Pancreas (tissue), 10 donors: ENCODE measurements around the gene OTULIN. TPM values are rescaled to one million over a fixed set of nuclear protein-coding genes. Genes with fewer than 3 reads are reported as not detected.

Experiments used
- ATAC-seq, 4 donors: fragments of 200-7000 bp; cut with Tn5 transposase; one replicate each; pipeline versions ENCODE4 v1.8.0 to v1.9.1; 2020; ENCODE audit warnings: mild to moderate bottlenecking in 4 of 4, moderate library complexity in 4 of 4
- DNase-seq, 6 donors: peaks; one replicate each; pipeline ENCODE4 v3.0.0-alpha.2; 2020
- FAIRE-seq: peaks from 2 replicates; lab custom pipeline; 2012; peaks lifted over from hg19 to GRCh38; lab: Jason Lieb, UNC
- H3K27ac ChIP-seq, 4 donors: fragments of 200-600 bp; sonication (generic); 1 replicate in 3 of 4; 2 replicates in 1 of 4; pipeline versions ENCODE4 v1.5.0 to v1.8.0; 2020
- H3K27me3 ChIP-seq, 4 donors: fragments of 200-600 bp; one replicate each; pipeline ENCODE4 v1.8.0; 2021
- H3K36me3 ChIP-seq, 3 donors: fragments of 200-600 bp; sonication (generic) in 1 of 3; one replicate each; pipeline versions ENCODE4 v1.5.0 to v1.8.0; 2020 to 2021
- H3K4me1 ChIP-seq, 3 donors: fragments of 200-600 bp; one replicate each; pipeline ENCODE4 v1.8.0; 2021
- H3K4me3 ChIP-seq, 4 donors: fragments of 200-600 bp; sonication (generic) in 2 of 4; one replicate each; pipeline versions ENCODE4 v1.5.0 to v1.8.0; 2020 to 2021
- H3K9me3 ChIP-seq, 4 donors: fragments of 200-600 bp; one replicate each; pipeline ENCODE4 v1.8.0; 2021
- CTCF ChIP-seq, 4 donors: fragments of 200-600 bp; sonication (generic) in 3 of 4; IDR thresholded peaks; one replicate each; pipeline versions ENCODE4 v1.5.0 to v1.8.0; 2021; ENCODE audit warnings: antibody characterized with exemption in 4 of 4
- WGBS, 2 donors: extraction: QIAGEN DNeasy Blood & Tissue Kit; methylation state at CpG; one replicate each; pipeline ENCODE4 v1.1.7; 2013; 5-methylcytosine and 5-hydroxymethylcytosine counted together
- intact Hi-C, 3 donors: fragments of 100-400 bp; cut with DNase I; formaldehyde crosslinking; loops; one replicate each; pipeline versions ENCODE4 v1.11.1 to v1.14.2; 2022
- polyA plus RNA-seq, 2 donors: library from polyadenylated mRNA; stranded (reverse); fragments of 200-250 nt; gene quantifications; one replicate each; pipeline ENCODE4 v1.2.3, GENCODE V29; 2013
- total RNA-seq, 6 donors: library from RNA; stranded (reverse); fragmentation: NEBNext Ultra II Directional in 4 of 6; extraction: Animal tissue kit (Norgen Biotek cat#: 25700) in 4 of 6; gene quantifications; one replicate each; pipeline versions ENCODE4 v1.2.1 to v1.2.4, GENCODE V29; 2021 to 2023
- donor health status: healthy with polysubstance abuse.
- donor health status: DM: no; HTN: no; CAD: no; lungs with moderate emphysema.
- donor health status: DM: no; HTN: no; CAD: no.
- donor health status: control.
- donor health status: control.
- donor health status: Bipolar disorder and iron deficiency.
- donor health status: DM: yes; HTN: yes; CAD: no.
- donor health status: DM: no; HTN: no; CAD: no.
- donor health status: DM: no; HTN: no; CAD: no.
- donor health status: DM: yes; HTN: yes; CAD: no.

OTULIN gene
- total and polyA plus RNA-seq, 8 donors: 4.7 to 21.6 (median 11.5) TPM

GRCh38 chr5:14727928-14728458 lies 63.5 kb downstream of the OTULIN start:
- ATAC-seq (no peak), DNase-seq (no peak), FAIRE-seq (no peak)
- no peaks in the 10 kb centered on the region for H3K9me3 ChIP-seq
- no peak overlapping the region for H3K4me3 ChIP-seq
- no peaks in the 10 kb centered on the region for H3K4me1 ChIP-seq
- H3K27ac ChIP-seq: no peak overlapping the region
- intact Hi-C loops: loop anchor here in 2 of 3 donors (5.0 kb wide), 2 partner anchors 274 to 294 kb away; no protein-coding TSS in a partner anchor
- no peak for TF ChIP-seq CTCF (IDR thresholded peaks at IDR 0.05)
- no peaks in the 10 kb centered on the region for H3K36me3 ChIP-seq
- no peaks in the 10 kb centered on the region for H3K27me3 ChIP-seq
- WGBS, 2 donors: 84 to 89% methylated on average over 7 of the region's 7 CpGs

DNA sequence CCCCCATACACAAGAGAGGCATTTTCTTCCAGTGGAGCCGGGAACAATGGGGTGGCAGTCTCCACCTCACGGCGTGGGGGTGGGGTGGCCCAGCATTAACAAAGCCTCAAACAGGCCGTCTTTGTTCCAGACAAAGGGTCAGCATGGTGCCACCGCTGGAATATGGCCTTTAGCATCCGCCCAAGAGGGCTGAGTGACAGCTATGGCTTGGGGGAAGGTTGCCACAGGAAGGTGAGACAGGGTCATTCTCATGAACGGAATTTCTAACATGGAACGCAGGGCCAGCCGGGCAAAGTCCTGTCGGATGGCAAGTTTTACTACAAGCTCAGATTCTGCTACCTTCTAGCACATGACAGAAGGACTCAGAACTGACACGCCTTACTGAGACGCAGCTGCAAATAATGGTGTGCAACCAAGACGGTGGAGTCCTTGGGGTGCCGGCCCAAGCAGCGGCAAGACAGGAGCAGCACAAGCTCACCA lies 64.0 kb downstream of the OTULIN start:
- H3K9me3 ChIP-seq: no peaks in the 10 kb centered on the region
- 74 to 75% methylated on average over 15 of the region's 15 CpGs for WGBS, 2 donors
- no peaks in the 10 kb centered on the region for H3K36me3 ChIP-seq
- no peaks in the 10 kb centered on the region for H3K4me1 ChIP-seq
- peak in 1 of 4 donors; percentile 10 for ATAC-seq
- FAIRE-seq: no peak
- H3K27me3 ChIP-seq: no peaks in the 10 kb centered on the region
- no peak for DNase-seq
- intact Hi-C loops: loop anchor here in 2 of 3 donors (5.0 kb wide), 2 partner anchors 274 to 294 kb away; no protein-coding TSS in a partner anchor
- no peak overlapping the region for H3K27ac ChIP-seq
- TF ChIP-seq CTCF (IDR thresholded peaks at IDR 0.05): no peak
- no peak overlapping the region for H3K4me3 ChIP-seq

- FAIRE-seq: no peak
- no peak for DNase-seq
- no peak overlapping the region for H3K27ac ChIP-seq
- intact Hi-C loops: loop anchor here (5.0 to 10.0 kb wide), 3 partner anchors 273 to 293 kb away; no protein-coding TSS in a partner anchor
- H3K9me3 ChIP-seq: no peaks in the 10 kb centered on the region
- no peak overlapping the region for H3K4me3 ChIP-seq
- no peaks in the 10 kb centered on the region for H3K36me3 ChIP-seq
- no peaks in the 10 kb centered on the region for H3K27me3 ChIP-seq
- ATAC-seq: no peak
- H3K4me1 ChIP-seq: no peaks in the 10 kb centered on the region
- WGBS, 2 donors: 92 to 93% methylated on average over 18 of the region's 18 CpGs
- TF ChIP-seq CTCF (IDR thresholded peaks at IDR 0.05): no peak
Observed at GRCh38 chr5:14729448-14730385, 65.2 kb downstream of the OTULIN start.

DNA sequence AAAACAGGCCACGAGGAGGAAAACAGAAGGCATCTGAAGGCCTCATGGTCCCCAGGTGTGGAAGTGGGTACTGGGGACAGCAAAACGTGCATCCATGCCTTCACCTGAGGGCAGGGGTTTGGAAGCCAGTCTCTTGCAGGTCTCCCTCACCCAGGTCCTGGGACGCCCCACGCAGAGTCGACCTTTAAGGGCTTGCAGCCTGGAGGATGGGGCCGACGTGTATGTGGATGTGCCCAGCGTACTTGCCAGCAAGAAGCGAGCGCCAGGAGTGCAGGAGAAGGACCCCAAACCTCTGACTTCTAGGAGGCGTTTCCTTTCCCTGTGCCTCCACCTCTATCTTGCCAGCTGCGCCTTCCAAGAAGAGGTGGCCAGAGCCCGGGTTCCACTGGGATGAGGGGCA lies 65.9 kb downstream of the OTULIN start:
- H3K27ac ChIP-seq: no peak overlapping the region
- intact Hi-C loops: loop anchor here in 1 of 3 donors (10.0 kb wide), 1 partner anchor 284 kb away; no protein-coding TSS in a partner anchor
- no peak overlapping the region for H3K4me3 ChIP-seq
- DNase-seq (no peak), ATAC-seq (no peak), FAIRE-seq (no peak)
- no peaks in the 10 kb centered on the region for H3K4me1 ChIP-seq
- H3K36me3 ChIP-seq: no peaks in the 10 kb centered on the region
- no peaks in the 10 kb centered on the region for H3K9me3 ChIP-seq
- no peaks in the 10 kb centered on the region for H3K27me3 ChIP-seq
- 86 to 92% methylated on average over 13 of the region's 13 CpGs for WGBS, 2 donors
- TF ChIP-seq CTCF (IDR thresholded peaks at IDR 0.05): no peak
